Choroid plexus epithelial cell (primary cell): ENCODE measurements around the gene STXBP3.
A peak's percentile ranks its signal among the peaks of the same experiment; 100 is the strongest.

Experiments used
- DNase-seq: peaks from one replicate; pipeline ENCODE4 v3.0.0-alpha.2; 2010; ENCODE audit warnings: low read depth
- H3K4me3 ChIP-seq: 2 replicates; pipeline ENCODE4 v1.5.1; 2011; ENCODE audit warnings: low read depth, mild to moderate bottlenecking, control low read depth, low read length, moderate library complexity
- TF ChIP-seq, protein P1 (sequence below): conservative IDR thresholded peaks from 2 replicates; pipeline ENCODE4 v1.5.1; 2011; ENCODE audit warnings: low read depth, mild to moderate bottlenecking, control low read depth, inconsistent platforms, low read length, moderate library complexity

The STXBP3 gene

DNA sequence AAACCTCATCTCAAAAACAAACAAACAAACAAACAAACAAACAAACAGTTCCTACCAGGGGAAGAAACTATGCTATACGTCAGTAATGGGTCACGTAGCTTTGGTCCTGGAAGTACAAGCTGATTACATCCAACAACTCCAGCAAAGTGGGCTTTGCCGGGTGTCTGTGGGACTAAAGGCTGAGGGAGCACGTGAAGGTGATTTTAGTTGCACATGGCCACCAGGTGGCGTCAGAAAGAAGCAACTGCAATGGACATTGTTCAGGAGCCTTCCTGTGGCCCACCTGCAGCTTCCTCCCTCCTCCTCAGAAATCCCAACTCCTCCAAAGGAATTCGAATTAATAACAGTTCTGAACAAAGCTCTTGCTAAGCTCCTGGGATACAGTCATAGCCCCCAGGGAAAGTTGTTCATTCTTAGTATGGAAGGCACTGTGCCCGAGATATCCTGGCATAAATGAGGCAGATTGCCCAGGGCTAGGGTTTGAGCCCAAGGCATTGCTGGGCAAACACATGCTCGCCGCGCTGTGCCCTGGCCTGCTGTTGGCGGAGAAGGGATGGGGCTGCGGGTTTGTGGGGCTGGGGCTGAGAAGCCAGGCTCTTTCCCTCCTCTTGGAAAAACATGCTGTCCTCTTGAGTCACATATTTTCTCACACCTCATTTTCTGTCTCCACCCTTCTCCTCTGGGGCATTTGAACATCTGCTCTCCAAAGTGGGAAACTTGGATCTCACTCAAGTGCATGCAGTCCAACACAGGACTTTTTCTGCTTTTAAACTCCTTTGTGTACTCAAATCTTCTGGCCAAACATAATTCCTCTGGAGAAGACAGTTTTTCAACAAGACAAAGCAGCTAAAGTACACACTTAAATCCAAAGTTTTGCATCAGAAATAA is 81.8 kb downstream of the STXBP3 start:
- TF ChIP-seq, protein P1, sequence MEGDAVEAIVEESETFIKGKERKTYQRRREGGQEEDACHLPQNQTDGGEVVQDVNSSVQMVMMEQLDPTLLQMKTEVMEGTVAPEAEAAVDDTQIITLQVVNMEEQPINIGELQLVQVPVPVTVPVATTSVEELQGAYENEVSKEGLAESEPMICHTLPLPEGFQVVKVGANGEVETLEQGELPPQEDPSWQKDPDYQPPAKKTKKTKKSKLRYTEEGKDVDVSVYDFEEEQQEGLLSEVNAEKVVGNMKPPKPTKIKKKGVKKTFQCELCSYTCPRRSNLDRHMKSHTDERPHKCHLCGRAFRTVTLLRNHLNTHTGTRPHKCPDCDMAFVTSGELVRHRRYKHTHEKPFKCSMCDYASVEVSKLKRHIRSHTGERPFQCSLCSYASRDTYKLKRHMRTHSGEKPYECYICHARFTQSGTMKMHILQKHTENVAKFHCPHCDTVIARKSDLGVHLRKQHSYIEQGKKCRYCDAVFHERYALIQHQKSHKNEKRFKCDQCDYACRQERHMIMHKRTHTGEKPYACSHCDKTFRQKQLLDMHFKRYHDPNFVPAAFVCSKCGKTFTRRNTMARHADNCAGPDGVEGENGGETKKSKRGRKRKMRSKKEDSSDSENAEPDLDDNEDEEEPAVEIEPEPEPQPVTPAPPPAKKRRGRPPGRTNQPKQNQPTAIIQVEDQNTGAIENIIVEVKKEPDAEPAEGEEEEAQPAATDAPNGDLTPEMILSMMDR = peak; percentile 85
- no peak overlapping the region for H3K4me3 ChIP-seq

DNA sequence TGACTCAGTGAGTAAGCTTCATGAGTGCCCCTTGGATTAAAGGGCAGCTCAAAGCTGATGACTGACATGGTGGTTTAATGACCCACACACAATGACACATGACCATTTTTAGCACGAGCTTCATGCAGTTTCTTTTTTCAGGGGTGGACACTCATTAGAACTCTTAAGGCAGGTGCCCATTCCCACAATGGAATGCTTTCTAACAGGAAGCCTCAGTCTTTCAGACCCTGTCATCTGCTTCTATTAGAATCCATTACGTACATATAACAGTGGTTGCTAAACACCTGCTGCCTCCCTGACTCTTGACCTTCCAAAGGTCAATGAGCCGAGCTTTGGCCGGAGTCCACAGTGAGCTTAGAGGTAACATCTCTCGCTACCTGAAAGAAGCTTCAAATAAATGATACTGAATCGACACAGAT is 83.0 kb downstream of the STXBP3 start:
- TF ChIP-seq, protein P1 = no peak
- DNase-seq = no peak
- H3K4me3 ChIP-seq = no peak overlapping the region

More for the DNA sequence above, 81.8 kb downstream of the STXBP3 start:
- DNase-seq = peak; percentile 89

DNA sequence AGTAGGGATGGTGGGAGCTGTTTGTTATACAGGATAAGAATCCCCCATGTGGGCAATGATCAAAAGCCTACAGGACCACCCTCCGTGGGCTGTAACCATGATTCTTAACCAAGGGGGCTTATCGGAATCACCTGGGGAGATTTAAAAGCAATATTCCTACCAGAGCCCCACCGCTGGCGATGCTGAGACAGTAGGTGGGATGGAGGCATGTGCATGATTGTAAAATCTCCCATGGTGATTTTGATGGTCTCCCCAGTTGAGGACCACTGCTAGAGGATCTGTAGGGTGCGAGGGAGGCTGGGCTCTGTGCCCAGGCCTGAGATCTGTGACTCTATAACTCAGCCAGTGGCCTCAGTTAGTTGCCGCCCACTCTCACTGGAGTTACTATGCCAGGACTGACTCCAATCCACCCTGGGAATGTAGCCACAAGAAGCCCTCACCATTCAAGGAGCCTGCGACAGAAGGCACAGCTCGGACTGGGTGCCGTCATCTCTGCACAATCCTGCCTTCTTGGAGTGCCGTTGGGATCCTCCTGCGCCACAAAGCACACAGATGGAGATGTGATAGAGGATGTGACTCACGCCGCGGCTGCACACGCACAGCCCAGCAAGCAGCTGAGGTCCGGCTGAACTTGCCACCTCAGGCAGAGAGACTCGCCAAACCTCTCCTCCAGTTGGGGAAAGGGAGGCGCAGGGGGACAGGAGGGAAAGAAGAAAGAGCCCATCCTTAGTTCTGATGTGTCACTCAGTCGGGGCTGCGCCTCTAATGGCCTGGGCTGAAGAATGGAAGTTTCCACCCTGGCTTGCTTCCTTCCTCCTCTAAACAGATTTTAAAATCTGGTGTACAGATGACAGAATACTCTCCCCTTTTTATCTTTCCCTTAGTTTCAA is 83.9 kb downstream of the STXBP3 start:
- peak overlapping the region; percentile 43 for H3K4me3 ChIP-seq
- peak; percentile 89 for DNase-seq
- TF ChIP-seq, protein P1 = no peak

DNA sequence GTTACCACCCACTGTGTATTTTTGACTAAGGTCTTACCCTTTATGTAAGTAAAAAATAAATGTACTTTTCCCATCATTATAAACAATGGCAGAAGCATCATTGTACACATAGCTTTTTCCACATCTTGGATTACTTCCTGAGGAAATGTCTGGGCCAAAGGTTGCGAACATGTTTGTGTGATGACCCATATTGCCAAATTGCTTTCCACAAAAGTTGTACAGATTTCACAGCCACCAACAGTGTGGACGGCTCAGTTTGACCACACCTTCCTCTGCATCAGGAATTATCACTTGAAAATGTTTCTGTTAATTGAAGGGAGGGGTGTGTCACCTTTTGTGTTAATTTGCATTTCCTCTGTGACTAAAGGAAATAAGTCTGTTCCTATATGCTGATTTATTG is 84.8 kb downstream of the STXBP3 start:
- peak; percentile 76 for DNase-seq
- H3K4me3 ChIP-seq = no peak overlapping the region
- TF ChIP-seq, protein P1 = no peak

DNA sequence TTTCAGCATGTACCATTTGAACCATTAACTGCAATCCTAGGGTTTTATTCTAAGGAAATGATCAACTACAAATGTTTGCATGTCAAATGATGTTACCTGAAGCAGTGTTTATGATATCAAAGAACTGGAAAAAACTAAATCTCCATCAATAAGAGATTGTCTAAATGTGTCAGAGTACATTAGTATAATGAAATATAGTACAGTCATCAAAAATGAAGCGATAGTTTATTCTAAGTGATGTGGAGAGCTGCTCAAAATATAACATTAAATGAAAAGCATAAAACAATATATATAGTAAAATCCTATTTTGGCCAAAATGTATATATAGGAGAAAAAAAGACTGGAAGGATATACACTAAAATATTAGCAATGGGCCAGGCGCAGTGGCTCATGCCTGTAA is 86.5 kb downstream of the STXBP3 start:
- H3K4me3 ChIP-seq = no peak overlapping the region
- no peak for DNase-seq
- TF ChIP-seq, protein P1 = no peak

DNA sequence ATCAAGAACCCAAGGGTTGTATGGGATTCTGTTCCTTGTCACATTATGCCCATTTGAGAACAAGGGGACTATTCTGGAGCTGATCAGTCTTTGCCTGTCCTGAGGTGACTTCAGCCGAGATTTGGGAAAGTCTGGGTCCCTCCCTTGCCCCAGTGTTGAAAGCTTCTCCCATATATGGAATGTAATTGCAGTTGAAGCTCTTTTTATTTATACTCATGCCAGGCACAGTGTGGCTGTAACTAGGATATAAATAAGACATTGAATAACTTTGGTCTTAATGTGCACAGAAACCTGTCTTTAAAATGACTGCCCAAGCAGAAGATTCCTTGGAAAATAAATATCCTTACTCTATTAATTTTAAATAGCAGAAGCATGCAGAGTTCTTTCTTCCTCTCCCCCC is 95.2 kb downstream of the STXBP3 start:
- TF ChIP-seq, protein P1 = no peak
- no peak overlapping the region for H3K4me3 ChIP-seq
- no peak for DNase-seq
